CD14-positive monocyte (primary cell): ENCODE measurements around the gene VLDLR. TPM values are rescaled to one million over a fixed set of nuclear protein-coding genes. Genes with fewer than 3 reads are reported as not detected.

Experiments
- DNase-seq, 3 donors: peaks; one replicate each; pipeline ENCODE4 v3.0.0-alpha.2; 2011 to 2022
- H2AFZ ChIP-seq: 2 replicates; pipeline ENCODE4 v1.6.0; 2012; ENCODE audit warnings: mild to moderate bottlenecking, low read depth, low read length, inconsistent platforms; ENCODE audit not compliant: insufficient read depth, poor library complexity, severe bottlenecking
- H3K27ac ChIP-seq, 2 donors: 1 replicate in 1 of 2; 2 replicates in 1 of 2; pipeline ENCODE4 v1.5.1; 2012 to 2013; ENCODE audit warnings: low read length in 2 of 2, control low read depth in 1 of 2, inconsistent platforms in 1 of 2, low read depth in 1 of 2, mild to moderate bottlenecking in 1 of 2
- H3K27me3 ChIP-seq, 2 donors: one replicate each; pipeline versions ENCODE4 v1.6.0 to v1.6.1; 2011 to 2013; ENCODE audit warnings: low read length in 2 of 2; ENCODE audit not compliant: control insufficient read depth in 2 of 2, insufficient read depth in 2 of 2
- H3K36me3 ChIP-seq, 2 donors: replicated peaks in 1 of 2; 1 replicate in 1 of 2; 2 replicates in 1 of 2; pipeline versions ENCODE4 v1.5.1 to v1.6.1; 2012 to 2013; ENCODE audit warnings: low read length in 2 of 2, control low read depth in 1 of 2, inconsistent platforms in 1 of 2, mild to moderate bottlenecking in 1 of 2; ENCODE audit not compliant: insufficient read depth in 2 of 2, control insufficient read depth in 1 of 2
- H3K4me1 ChIP-seq, 2 donors: 1 replicate in 1 of 2; 2 replicates in 1 of 2; pipeline versions ENCODE4 v1.5.1 to v1.6.1; 2012 to 2013; ENCODE audit warnings: low read length in 2 of 2, control low read depth in 1 of 2, inconsistent platforms in 1 of 2, mild to moderate bottlenecking in 1 of 2, moderate library complexity in 1 of 2; ENCODE audit not compliant: insufficient read depth in 2 of 2, control insufficient read depth in 1 of 2
- H3K4me2 ChIP-seq: replicated peaks from 2 replicates; pipeline ENCODE3; 2012; ENCODE audit warnings: low read length, moderate library complexity, mild to moderate bottlenecking; ENCODE audit not compliant: poor library complexity, severe bottlenecking; ENCODE audit errors: extremely low read depth
- H3K4me3 ChIP-seq, 3 experiments: fragments of 200-600 bp in 1 of 3; sonication (generic) in 1 of 3; replicated peaks in 1 of 3; 1 replicate in 2 of 3; 2 replicates in 1 of 3; pipeline ENCODE4 v1.5.1; 2011 to 2013; ENCODE audit warnings: low read length in 3 of 3, mild to moderate bottlenecking in 3 of 3, control low read depth in 2 of 3, low read depth in 2 of 3, inconsistent platforms in 1 of 3, moderate library complexity in 1 of 3
- H3K79me2 ChIP-seq: 2 replicates; pipeline ENCODE4 v1.6.0; 2012; ENCODE audit warnings: mild to moderate bottlenecking, control low read depth, inconsistent platforms, low read length, moderate library complexity; ENCODE audit not compliant: insufficient read depth
- H3K9ac ChIP-seq: 2 replicates; pipeline ENCODE4 v1.6.0; 2017; ENCODE audit warnings: low read length, mild to moderate bottlenecking; ENCODE audit not compliant: insufficient read depth, poor library complexity, severe bottlenecking
- H3K9me3 ChIP-seq, 2 donors: replicated peaks in 1 of 2; 1 replicate in 1 of 2; 2 replicates in 1 of 2; pipeline versions ENCODE4 v1.5.1 to v1.6.1; 2012 to 2013; ENCODE audit warnings: low read length in 2 of 2, control low read depth in 1 of 2; ENCODE audit not compliant: control insufficient read depth in 1 of 2, insufficient read depth in 1 of 2
- H4K20me1 ChIP-seq: 2 replicates; pipeline ENCODE4 v1.6.0; 2012; ENCODE audit warnings: mild to moderate bottlenecking, low read length, control low read depth, moderate library complexity; ENCODE audit not compliant: insufficient read depth
- H3K27ac Mint-ChIP-seq, 7 donors: one replicate each; pipeline ENCODE4 v1.8.0; 2020; ENCODE audit warnings: mild to moderate bottlenecking in 7 of 7, mixed read lengths in 7 of 7, moderate library complexity in 6 of 7, inconsistent platforms in 2 of 7
- H3K27me3 Mint-ChIP-seq, 3 donors: one replicate each; pipeline ENCODE4 v1.8.0; 2021 to 2022; ENCODE audit warnings: low read depth in 3 of 3, mild to moderate bottlenecking in 3 of 3, mixed read lengths in 3 of 3, moderate library complexity in 3 of 3, inconsistent platforms in 1 of 3
- H3K36me3 Mint-ChIP-seq, 2 donors: one replicate each; pipeline ENCODE4 v1.8.0; 2020; ENCODE audit warnings: mixed read lengths in 2 of 2, inconsistent platforms in 1 of 2, mild to moderate bottlenecking in 1 of 2
- H3K4me1 Mint-ChIP-seq: one replicate; pipeline ENCODE4 v1.8.0; 2020; ENCODE audit warnings: mild to moderate bottlenecking, mixed read lengths
- H3K4me3 Mint-ChIP-seq, 2 donors: one replicate each; pipeline ENCODE4 v1.8.0; 2020; ENCODE audit warnings: mild to moderate bottlenecking in 2 of 2, mixed read lengths in 2 of 2, moderate library complexity in 1 of 2
- H3K9me3 Mint-ChIP-seq, 7 donors: one replicate each; pipeline ENCODE4 v1.8.0; 2020 to 2022; ENCODE audit warnings: mixed read lengths in 7 of 7, mild to moderate bottlenecking in 6 of 7, moderate library complexity in 6 of 7, inconsistent platforms in 2 of 7
- CTCF ChIP-seq: fragments of 200-600 bp; IDR thresholded peaks from one replicate; pipeline ENCODE4 v1.8.0; 2022; ENCODE audit warnings: antibody characterized with exemption, mild to moderate bottlenecking
- WGBS: methylation state at CpG from one replicate; pipeline ENCODE4 v1.1.5; 2013; ENCODE audit warnings: missing lambda C conversion rate; ENCODE audit not compliant: insufficient coverage; 5-methylcytosine and 5-hydroxymethylcytosine counted together
- intact Hi-C, 2 donors: fragments of 100-400 bp; cut with micrococcal nuclease; formaldehyde crosslinking; loops; one replicate each; pipeline versions ENCODE4 v1.15.0 to v1.15.1; 2023
- polyA plus RNA-seq, 3 donors: library from polyadenylated mRNA; depleted of rRNA in 1 of 3; unstranded in 2 of 3; stranded (reverse) in 1 of 3; fragments of 300-500 nt in 2 of 3; fragments of >200 nt in 1 of 3; fragmentation: Illumina TruSeq in 2 of 3; gene quantifications; 1 replicate in 2 of 3; 2 replicates in 1 of 3; pipeline ENCODE4 v1.2.3, GENCODE V29; 2012 to 2021

Gene VLDLR
- polyA plus RNA-seq, 3 donors, result 0.05 to 0.07 TPM; not detected in 1

GRCh38 chr9:2608276-2608675, 13.3 kb upstream of the VLDLR start:
- Histone ChIP-seq H3K4me2 (no peak overlapping the region), H3K27ac (no peak overlapping the region), H4K20me1 (no peaks in the 10 kb centered on the region), H3K9me3 (no peaks in the 10 kb centered on the region), H3K36me3 (no peaks in the 10 kb centered on the region), H3K79me2 (no peaks in the 10 kb centered on the region), H3K4me3 (no peak overlapping the region), H3K27me3 (no peaks in the 10 kb centered on the region), H3K4me1 (peaks cover 0 to 4% of the 10 kb centered on the region in 2 donors), H3K9ac (no peak overlapping the region), H2AFZ (no peak overlapping the region)
- no peak overlapping the region for H3K27ac Mint-ChIP-seq
- intact Hi-C loops, result no loop called here
- DNase-seq, result no peak
- H3K27me3 Mint-ChIP-seq, result peaks cover 2 to 11% (median 5%) of the 10 kb centered on the region in 3 donors
- WGBS, result 57% methylated on average over 1 of the region's 2 CpGs
- H3K36me3 Mint-ChIP-seq, result no peaks in the 10 kb centered on the region
- H3K4me3 Mint-ChIP-seq, result no peak overlapping the region
- peaks cover 0 to 2% (median 0%) of the 10 kb centered on the region in 7 donors for H3K9me3 Mint-ChIP-seq
- H3K4me1 Mint-ChIP-seq, result peaks cover 3% of the 10 kb centered on the region
- no peak for TF ChIP-seq CTCF

DNA sequence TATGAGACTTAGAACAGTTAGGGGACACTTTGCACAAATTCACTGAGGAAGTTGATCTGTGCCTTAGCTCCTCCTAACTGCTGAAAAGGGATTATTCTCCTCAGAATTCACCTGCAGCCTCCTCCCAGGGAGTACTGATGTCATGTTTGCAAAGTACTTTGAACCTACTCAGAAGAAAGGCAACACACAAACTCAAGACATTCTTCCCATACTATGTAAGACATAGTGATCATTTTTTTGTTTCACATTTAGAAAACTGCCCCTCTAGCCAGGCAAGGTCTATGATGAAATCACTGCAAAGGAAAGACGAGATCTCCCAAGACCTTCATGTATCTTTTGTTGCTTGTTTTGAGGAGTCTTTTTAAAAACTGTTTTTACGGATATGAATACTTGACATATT, 10.6 kb upstream of the VLDLR start:
- Histone ChIP-seq H3K9me3 (no peaks in the 10 kb centered on the region), H3K9ac (no peak overlapping the region), H3K4me2 (no peak overlapping the region), H3K27ac (no peak overlapping the region), H3K4me3 (no peak overlapping the region), H3K4me1 (peaks cover 0 to 4% of the 10 kb centered on the region in 2 donors), H4K20me1 (no peaks in the 10 kb centered on the region), H3K36me3 (no peaks in the 10 kb centered on the region), H3K79me2 (no peaks in the 10 kb centered on the region), H3K27me3 (no peaks in the 10 kb centered on the region), H2AFZ (no peak overlapping the region)
- 60% methylated on average over 1 of the region's 2 CpGs for WGBS
- intact Hi-C loops, result no loop called here
- DNase-seq, result no peak
- Mint-ChIP-seq H3K27ac (no peak overlapping the region), H3K4me1 (peaks cover 3% of the 10 kb centered on the region), H3K36me3 (no peaks in the 10 kb centered on the region), H3K9me3 (no peaks in the 10 kb centered on the region), H3K27me3 (peaks cover 0 to 11% (median 3%) of the 10 kb centered on the region in 3 donors), H3K4me3 (no peak overlapping the region)
- no peak for TF ChIP-seq CTCF
